Subcutaneous adipose tissue (tissue), 4 donors: Measurements from ENCODE around the gene SCML2. TPM values are rescaled to one million over a fixed set of nuclear protein-coding genes. Genes with fewer than 3 reads are reported as not detected.

Source experiments
- total RNA-seq, 4 donors: library from RNA; depleted of rRNA; stranded (reverse); fragments of >200 nt; gene quantifications; one replicate each; pipeline ENCODE4 v1.1.0, GENCODE V29; 2016
- TF ChIP-seq, protein P1 (sequence below): fragments of 450-650 bp; IDR thresholded peaks from one replicate; pipeline ENCODE4 v1.5.1; 2016; ENCODE audit warnings: low read depth, mild to moderate bottlenecking, control low read depth, antibody characterized with exemption, moderate library complexity

The SCML2 gene
- 1 to 10 TPM; 1.0 to 2.6 (median 1.6) TPM for total RNA-seq

DNA sequence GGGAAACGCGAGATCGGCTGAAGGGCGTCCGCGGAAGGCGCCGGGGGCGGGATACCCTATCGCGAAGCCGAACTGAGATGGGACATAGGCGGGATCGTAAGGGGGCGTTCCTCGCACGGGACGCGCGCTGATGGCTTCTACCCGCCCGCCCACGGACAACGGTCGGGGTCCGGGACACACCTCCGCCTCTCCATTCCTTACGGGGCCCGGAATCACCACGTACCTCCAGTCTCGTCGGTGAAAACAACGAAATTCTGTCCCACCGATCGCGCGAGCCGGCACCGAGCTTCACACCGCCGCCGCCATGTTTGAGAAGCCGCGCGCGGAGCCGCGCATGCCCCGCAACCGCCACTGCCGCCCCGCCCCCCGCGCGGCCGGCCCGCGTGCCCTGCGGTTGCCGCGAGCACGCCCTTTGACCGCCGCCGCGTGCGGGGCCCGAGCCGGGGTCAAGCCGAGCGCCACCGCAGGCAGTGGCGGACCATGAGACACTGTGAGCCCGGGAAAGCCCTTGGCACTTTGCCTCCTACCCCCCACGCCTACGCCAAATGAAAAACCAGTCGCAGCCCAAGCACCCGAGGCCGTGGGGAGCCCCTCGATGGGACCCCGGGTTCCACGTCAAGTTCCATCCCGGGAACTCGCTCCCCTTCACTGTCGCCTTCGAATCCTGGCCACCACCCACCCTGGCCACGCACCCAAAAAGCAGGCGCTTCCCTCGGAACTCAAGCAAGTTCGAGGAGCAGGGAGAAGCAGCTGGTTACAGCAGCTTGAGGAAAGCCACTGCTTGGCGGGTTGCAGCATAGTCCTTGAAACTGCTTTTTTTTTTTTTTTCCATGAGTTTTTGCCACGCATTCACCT lies at the start of gene SCML2:
TSS of gene SCML2 (minus strand) at position 320 of the 855 bp plus-strand sequence. CDS start 20,617 bp downstream, outside the sequence.
- TF ChIP-seq, protein P1, sequence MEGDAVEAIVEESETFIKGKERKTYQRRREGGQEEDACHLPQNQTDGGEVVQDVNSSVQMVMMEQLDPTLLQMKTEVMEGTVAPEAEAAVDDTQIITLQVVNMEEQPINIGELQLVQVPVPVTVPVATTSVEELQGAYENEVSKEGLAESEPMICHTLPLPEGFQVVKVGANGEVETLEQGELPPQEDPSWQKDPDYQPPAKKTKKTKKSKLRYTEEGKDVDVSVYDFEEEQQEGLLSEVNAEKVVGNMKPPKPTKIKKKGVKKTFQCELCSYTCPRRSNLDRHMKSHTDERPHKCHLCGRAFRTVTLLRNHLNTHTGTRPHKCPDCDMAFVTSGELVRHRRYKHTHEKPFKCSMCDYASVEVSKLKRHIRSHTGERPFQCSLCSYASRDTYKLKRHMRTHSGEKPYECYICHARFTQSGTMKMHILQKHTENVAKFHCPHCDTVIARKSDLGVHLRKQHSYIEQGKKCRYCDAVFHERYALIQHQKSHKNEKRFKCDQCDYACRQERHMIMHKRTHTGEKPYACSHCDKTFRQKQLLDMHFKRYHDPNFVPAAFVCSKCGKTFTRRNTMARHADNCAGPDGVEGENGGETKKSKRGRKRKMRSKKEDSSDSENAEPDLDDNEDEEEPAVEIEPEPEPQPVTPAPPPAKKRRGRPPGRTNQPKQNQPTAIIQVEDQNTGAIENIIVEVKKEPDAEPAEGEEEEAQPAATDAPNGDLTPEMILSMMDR, result no peak

DNA sequence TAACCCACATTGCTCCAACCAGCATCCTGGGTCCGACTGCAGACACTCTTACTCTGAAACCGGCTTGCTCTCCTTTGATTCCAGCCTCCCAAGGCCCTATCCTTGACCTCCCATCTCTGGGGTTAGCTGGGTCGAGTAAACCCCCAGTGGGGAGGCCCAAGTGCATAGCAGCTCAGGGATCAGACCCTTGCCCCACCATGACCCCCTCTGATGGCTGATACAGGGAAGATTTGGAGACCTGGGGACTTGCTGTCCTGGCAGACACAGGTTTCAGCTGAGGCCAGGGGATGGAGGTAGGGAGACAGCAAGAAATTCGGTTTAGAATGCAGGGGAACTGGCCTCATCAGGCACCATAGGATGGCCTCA lies 47.3 kb upstream of the SCML2 start:
- TF ChIP-seq, protein P1, result no peak

- TF ChIP-seq, protein P1, result no peak
Measured at GRCh38 chrX:18394477-18394876, 40.0 kb upstream of the SCML2 start.

DNA sequence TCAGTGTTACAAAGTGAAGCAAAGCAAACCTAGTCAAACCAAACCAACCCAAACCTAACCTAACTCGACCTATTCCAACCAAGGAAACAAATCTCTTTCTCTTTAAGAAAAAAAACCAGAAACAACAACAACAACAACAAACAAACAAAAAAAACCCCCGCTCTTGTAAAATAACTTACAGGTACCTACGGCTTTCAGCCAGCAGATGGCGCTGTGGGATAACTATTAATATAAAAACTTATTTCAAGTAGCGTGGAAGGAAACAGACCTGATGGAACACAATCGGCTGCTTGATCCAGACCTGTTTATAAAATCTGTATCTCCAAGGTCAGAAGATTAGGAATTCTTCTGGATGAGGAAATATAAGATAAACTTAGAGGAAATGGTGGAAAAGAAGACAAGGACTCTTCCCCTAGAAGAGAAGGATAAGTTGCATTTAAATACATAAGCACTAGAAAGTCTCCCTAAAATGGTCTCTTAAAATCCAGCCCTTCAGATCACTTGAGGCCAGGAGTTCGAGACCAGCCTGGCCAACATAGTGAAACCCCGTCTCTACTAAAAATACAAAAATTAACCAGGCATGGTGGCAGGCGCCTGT lies 36.6 kb upstream of the SCML2 start:
- TF ChIP-seq, protein P1, result no peak

DNA sequence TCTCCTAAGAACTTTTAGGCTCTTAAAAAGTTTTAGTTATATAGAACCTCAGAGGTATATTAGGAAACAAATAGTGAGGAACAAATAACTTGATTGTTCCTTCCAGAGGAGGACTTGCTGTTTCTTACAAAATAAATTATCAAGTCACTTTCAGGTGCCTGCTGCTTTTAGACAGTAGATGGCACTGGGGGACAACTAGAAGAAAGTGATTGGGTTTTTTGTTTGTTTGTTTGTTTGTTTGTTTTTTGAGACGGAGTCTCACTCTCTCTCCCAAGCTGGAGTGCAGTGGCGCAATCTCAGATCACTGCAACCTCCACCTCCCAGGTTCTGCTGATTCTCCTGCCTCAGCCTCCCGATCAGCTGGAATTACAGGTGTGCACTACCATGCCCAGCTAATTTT lies 35.5 kb upstream of the SCML2 start:
- TF ChIP-seq, protein P1, result no peak

- TF ChIP-seq, protein P1, result no peak
Measured at GRCh38 chrX:18377796-18378195, 23.3 kb upstream of the SCML2 start.

DNA sequence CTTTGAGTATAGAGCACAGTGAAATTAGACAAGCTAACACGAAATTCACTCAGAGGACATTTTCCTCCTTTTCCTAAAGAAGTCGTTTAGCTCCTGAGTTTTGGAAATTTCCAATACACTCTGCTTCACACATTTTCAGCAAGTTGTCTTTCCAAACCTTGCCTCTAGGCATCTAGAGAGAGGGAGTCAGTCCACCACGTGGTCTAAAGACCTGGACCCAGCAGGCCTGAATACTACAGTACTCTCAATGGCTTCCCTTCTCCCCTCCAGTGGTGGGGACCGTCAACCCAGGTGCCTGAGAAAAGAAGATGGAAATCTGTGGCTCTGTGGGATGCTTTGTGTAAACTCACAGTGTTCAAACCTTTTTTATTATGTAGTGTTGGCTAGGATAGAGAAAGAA lies 13.9 kb upstream of the SCML2 start:
- TF ChIP-seq, protein P1, result no peak
